SKM-1 (cell line): ENCODE measurements around the gene PKN1.

Experiments used
- DNase-seq: peaks from one replicate; lab custom pipeline; 2025; ENCODE audit not compliant: unreplicated experiment; lab: John Stamatoyannopoulos, UW

Gene PKN1

GRCh38 chr19:14406645-14407401 is 26.3 kb upstream of the PKN1 start:
- DNase-seq: no peak

GRCh38 chr19:14407605-14408484 is 25.3 kb upstream of the PKN1 start:
- DNase-seq: no peak

GRCh38 chr19:14408491-14409145 is 24.5 kb upstream of the PKN1 start:
- no peak for DNase-seq

- no peak for DNase-seq
Measured at GRCh38 chr19:14409146-14410023, 23.7 kb upstream of the PKN1 start.

- DNase-seq: no peak
Measured at GRCh38 chr19:14410091-14411051, 22.7 kb upstream of the PKN1 start.

- no peak for DNase-seq
Measured at GRCh38 chr19:14411161-14411937, 21.8 kb upstream of the PKN1 start.

- DNase-seq: no peak
Measured at GRCh38 chr19:14411938-14412245, 21.2 kb upstream of the PKN1 start.

GRCh38 chr19:14412324-14412995 is 20.6 kb upstream of the PKN1 start:
- DNase-seq: no peak

- no peak for DNase-seq
Measured at GRCh38 chr19:14412996-14413692, 20.0 kb upstream of the PKN1 start.

GRCh38 chr19:14413693-14414181 is 19.4 kb upstream of the PKN1 start:
- no peak for DNase-seq

- no peak for DNase-seq
Measured at GRCh38 chr19:14414926-14415690, 18.0 kb upstream of the PKN1 start.

- DNase-seq: no peak
Measured at GRCh38 chr19:14416817-14417231, 16.3 kb upstream of the PKN1 start.

- DNase-seq: no peak
Measured at GRCh38 chr19:14418856-14419105, 14.3 kb upstream of the PKN1 start.

GRCh38 chr19:14419106-14419813 is 13.8 kb upstream of the PKN1 start, which contains the start of gene DDX39A:
DDX39A (minus strand) TSS chr19:14419341; CDS start chr19:14413220, 6,121 bp downstream.
- DNase-seq: peak; percentile 99

- no peak for DNase-seq
Measured at GRCh38 chr19:14425696-14426138, 7.4 kb upstream of the PKN1 start.

GRCh38 chr19:14427461-14427860 is 5.6 kb upstream of the PKN1 start:
- no peak for DNase-seq
